GM21529 (cell line): ENCODE measurements around the gene SSX2IP.

Experiments used
- ATAC-seq: cut with Tn5 transposase; IDR thresholded peaks from one replicate; pipeline ENCODE4 v1.9.1; 2021; ENCODE audit not compliant: unreplicated experiment

Gene SSX2IP

DNA sequence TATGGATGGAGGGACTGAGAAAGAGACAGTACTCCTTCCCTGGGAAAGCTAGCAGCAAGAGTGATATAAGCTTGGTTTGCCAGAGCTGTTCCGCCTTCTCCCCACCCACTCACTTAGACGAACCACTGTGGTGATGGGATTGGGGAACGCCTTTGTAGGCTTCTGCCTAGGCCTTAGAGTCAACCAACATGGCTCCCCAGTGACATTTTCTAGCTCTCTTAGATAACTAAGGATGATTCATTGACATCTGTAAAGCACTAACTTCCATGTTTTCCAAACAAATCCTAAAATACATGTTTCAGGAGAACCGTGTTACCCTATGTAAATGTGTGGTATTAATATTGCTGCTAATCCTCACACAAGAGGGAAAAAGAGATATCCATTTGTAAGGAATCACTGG lies 21.6 kb upstream of the SSX2IP start:
- ATAC-seq = no peak

DNA sequence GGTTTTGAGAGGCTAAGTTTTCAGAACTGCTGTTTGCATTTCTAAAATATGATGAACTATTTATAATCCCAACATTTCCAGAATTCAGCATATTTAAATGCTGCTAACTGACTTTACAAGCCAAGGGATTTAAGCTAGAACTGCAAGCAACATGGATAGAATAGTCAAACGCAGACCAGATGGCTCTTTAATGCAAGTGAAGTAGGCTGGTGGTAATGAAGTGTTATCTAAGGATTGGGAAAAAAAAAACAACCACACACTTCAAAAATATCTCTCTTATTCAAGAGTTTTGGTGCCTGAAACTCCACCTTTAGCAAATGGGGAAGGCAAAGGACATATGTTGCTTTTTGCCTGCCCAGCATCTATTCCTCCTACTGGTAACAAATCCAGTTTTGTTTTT lies 20.9 kb upstream of the SSX2IP start:
- ATAC-seq = no peak

DNA sequence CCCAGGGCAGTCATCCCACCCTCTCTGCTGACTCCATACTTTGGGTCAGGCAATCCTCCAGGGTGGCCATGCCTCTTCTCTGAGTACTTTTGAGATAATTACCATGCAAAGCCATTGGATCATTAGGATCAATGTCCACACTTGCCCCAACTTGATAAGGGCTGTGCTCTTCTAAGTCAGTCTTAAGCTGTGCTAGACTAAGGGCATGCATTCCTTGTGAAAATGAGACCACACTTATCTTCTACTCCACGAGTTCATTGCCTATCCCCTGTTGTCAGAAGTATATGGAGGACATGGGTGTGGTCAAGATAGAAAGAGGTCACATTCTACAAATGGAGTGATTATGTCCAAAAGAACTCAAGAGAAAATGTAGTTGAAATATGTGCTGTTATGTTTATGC lies 18.9 kb upstream of the SSX2IP start:
- no peak for ATAC-seq

GRCh38 chr1:84708031-84708430 lies 17.8 kb upstream of the SSX2IP start:
- ATAC-seq = no peak

DNA sequence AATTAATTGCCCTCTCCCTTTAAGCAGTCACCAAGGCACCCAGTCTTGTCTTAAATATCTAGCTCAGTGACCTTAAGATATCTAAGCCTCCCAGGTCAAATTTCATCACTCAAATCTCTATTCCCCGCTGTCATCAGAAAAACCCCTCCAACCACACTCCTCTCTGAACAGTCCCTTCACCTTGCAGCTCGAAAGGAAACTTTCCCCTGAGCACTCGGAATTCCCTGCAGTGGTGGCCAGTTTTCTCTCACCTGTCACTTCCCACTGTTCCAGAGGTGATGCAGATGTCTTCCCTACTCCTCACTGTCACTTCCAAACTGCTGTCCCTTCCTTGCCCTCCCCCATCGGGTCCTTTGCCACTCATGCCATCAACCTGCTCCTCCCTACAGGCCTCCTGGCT lies 15.3 kb upstream of the SSX2IP start:
- ATAC-seq = peak; percentile 45

DNA sequence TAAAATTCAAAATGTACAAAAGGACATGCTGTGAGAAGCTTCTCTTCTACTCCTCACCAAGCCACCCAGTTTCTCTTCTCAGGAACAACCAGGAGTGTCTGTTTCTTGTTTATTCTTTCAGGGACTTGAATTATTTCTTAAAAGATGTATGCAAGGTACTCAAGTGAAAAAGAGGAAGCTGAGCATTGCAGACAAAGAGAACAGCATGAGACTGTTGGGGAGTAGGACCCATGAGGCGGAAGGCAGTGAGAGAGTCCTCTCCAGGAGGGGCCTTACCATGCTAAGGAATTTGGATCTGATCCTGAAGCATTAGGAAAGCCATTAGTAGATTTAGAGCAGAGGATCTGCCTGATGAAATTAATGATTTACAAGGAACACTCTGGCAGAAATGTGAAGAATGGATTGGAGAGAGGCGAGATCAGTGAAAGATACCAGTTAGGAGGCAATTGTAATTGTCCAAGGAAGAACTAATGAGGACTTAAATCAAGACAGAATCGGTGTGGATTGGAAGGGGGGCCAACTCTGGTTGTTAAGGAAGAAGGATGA lies 14.7 kb upstream of the SSX2IP start:
- ATAC-seq = no peak

DNA sequence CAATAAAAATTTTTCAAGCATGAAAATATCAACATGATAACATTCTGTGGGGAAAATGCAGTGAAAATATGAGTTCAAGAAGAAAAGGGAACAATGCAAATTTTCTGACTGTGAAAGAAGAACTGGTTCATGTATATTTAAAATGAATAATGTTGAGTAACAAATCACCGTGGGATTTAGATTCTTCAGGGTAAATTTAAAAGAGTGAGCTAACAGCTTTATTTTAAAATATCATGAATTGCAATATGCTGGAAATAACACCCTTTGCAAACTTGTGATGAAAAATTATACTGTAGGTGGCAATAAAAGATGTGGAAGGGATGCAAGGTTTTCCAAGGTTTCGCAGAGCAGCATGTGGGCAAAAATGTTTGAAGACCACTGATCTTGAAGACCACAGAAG lies 13.2 kb upstream of the SSX2IP start:
- ATAC-seq = no peak

GRCh38 chr1:84702143-84702542 lies 11.9 kb upstream of the SSX2IP start:
- no peak for ATAC-seq

DNA sequence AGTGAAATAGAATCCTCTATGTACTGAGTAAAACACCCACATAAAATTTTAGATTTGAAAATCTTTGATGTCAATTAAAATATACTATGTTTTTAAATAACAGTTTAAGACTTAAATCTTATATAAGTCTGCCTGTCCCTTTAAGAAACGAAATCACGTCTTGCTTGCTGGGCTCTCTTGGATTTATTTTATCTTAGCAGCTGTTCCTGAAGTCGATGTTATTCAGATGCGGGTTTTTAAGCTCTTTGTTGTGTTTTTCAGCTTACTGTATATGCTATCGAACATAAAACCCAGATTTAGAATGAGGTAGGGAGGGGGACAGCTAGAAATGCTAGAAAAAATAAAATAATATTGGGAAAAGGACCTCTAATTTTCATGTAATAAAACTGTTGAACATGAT lies 11.1 kb upstream of the SSX2IP start:
- ATAC-seq = no peak

GRCh38 chr1:84700070-84700469 lies 9.8 kb upstream of the SSX2IP start:
- peak; percentile 91 for ATAC-seq

DNA sequence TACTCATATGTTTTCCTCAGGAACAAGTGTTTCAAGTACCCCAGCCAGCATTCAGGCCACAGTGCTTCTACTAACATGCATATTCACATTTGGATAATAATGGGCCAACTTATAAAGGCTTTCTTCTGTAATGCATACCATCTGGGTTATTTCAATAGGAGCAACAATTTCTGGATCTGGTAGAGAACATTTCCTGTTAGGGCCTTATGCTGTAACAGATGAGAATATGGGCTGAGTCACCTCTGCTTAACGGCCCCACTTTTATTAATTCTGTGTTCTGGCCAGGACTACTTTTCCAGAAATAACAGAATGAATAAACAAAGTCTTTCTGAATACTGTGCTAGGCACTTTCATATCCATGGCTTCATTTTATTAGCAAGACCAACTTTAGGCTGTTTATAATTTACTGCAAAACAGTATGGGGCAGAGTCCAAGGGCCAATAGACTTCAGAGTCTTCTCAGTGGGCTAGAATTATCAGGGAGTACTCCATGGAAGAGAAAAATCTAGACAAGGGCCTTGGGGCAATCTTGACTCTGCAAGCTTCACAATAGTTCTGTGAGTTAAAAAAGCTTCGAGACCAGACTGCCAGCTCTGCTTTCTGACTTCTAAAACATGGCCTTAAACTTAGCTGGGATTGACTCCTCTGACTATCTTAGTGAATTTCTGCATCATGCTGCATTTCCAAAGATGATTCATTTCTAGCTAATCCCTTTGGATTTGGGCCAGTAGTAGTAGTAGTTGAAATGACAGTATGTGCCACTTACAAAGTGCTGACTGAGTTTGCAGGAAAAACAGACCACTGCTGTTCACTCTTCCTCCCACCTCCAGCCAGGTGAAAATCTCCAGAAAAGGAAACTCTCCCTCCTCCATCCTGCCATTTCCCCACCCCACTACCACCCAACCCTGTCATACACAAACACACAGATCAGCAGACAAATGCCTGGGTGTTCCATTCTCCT lies 8.2 kb upstream of the SSX2IP start:
- ATAC-seq = no peak

DNA sequence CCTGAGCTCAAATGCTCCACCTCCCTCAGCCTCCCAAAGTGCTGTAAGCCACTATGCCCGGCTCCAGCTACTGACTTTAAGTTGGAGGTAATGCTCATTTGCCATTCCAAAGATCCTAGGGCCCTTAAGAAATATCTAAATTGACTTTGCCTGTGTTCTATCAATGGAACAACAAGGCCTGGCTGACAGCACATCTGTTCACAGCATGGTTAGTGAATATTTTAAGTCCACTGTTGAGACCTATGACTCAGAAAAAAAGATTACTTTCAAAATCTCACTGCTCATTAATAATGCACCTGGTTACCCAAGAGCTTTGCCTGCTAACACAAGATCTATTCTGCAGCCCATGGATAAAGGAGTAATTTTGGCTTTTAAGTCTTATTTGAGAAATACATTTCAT lies 3.5 kb upstream of the SSX2IP start:
- no peak for ATAC-seq

DNA sequence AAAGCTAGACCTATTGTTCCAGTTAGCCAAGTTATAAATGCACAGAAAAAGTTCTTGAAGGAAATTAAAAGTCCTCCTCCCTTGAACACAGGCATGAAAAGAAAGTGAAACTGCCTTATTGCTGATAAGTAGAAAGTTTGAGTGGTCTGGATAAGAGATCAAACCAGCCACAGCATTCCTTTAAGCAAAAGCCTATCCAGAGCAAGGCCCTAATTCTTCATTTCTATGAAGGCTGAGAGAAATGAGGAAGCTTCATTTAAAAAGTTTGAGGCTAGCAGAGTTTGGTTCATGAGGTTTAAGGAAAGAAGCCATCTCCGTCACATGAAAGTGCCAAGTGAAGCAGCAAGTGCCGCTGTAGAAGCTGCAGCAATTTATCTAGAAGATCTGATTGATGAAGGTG lies 2.7 kb upstream of the SSX2IP start:
- no peak for ATAC-seq

GRCh38 chr1:84692391-84692790 lies 2.1 kb upstream of the SSX2IP start:
- ATAC-seq = no peak

DNA sequence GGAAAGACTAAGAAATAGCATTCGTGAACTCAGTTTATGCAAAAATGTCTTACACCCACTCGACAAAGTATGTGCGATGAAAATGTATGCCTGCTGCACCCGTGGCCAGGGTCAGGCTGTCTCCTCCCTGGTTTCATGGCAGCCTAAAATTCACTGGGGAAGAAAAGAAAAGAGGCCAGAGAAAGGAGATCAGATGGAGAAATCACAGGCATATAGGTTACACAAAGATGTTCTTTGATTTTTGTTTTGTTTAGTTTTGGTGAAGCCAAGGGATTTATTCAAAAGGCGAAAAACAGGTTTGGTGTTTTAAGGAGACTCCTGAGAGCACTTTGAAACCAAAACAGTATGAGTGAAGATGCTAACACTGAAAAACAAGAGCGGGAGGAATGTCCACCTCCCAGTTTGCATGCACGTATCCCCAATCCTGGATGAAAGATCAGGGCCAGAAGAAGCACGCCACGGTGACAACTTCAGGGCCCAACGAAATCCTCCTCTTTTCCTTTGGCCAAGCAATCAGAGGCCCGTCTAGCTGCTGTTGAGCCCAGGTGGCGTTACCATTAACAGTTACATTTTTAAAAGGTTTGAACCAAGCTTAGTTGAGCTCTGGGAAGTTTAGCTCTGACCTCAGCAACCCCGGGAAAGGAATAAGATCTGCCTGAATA lies 992 bp upstream of the SSX2IP start:
- no peak for ATAC-seq

GRCh38 chr1:84689514-84690396 lies 506 bp downstream of the SSX2IP start:
- peak; percentile 27 for ATAC-seq

DNA sequence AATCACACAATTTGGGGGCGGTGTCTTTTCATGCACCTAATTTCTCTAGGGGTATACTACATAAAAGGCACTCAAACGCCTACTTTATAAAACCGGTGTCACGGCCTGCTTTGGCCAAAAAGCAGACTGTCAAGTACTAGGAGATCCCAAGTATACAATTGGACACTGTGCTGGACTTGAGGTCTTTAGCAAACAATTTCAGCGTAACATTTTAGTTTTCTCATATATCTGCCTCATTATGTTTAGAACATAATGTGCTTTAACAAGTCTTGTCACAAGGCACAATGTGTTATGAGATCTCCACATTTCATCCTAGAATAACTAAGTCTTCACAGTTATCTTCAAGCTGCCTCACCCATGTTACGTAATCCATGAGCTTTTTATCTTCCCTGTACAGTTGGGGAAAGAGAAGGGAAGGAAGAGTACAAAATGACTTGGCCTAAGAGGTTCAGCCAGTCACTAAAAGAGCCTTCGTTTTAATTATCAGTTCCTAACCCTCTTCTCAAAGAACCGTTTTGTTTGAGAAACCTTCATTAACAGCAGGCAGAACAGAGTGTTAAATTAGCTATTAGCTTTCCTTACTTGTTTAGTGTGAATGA lies 1.7 kb downstream of the SSX2IP start:
- no peak for ATAC-seq

DNA sequence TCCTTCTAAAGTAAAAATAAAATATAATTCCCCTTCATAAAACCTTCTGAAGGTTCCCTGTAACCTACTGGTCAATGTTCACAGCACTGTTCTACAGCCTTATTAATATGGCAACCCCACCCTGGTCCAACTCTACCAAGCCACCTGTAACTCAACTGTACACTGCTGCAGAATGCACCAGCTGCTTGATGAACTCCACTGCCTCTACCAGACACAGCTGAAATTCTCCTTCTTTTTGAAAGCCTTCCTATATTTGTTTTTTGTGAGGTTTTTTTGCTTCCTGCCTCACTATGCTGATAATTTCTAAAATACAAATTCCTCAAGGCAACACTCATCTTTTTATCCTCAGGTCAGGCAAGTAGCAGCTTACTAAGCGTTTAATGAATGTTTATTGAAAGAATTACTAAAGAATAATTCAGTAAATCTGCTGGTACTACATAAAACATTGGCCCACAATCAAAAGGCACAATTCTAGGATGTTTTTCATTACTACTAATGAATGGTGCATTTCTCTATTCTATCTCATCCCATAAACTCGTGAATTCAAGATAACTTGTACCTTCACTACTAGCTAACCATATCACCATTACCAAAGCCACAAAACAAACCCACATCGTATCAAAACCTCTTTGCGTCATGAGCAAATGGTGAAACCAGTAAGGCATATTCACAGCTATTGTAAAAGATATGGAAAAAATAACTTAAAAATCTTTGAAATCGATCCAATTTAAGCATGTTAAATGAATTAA lies 2.4 kb downstream of the SSX2IP start:
- no peak for ATAC-seq

DNA sequence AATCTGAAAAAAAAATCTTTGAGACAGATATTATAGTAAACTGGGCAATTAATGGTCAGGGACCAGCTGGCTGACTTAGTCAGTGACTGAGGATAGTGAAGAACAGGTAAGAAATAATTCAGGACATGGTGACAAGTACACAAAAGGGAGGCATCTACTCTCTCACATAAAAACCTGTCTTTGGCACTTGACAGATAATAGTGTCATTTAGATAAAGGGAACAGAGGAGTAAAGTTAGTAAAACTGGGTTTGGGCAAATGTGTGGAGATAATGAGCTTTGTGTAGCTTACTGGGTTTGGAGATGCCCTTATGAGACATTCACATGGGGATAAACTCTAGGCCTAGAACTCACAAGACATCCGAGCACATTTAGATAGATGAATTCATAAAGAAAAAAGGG lies 4.0 kb downstream of the SSX2IP start:
- no peak for ATAC-seq

DNA sequence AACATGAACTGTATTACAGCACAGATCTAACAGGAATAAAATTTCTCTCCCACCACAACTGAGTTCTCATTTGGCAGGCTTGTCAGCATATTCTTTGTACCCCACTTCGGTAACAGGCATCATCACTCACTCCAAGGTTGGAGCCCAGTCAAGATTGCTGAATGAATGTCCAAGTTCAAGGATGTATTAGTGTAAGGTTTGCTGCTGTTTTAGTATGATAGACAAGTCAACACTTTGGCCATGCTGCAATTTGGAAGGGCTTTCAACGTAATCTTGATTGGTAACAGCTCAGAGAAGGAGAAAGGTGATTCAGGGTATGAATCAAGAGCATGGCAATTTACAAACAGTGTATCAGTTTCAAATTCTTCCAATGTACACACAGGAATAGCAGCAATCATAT lies 6.8 kb downstream of the SSX2IP start:
- ATAC-seq = no peak
